ENCODE measurements around the gene ARFIP1.

DNA sequence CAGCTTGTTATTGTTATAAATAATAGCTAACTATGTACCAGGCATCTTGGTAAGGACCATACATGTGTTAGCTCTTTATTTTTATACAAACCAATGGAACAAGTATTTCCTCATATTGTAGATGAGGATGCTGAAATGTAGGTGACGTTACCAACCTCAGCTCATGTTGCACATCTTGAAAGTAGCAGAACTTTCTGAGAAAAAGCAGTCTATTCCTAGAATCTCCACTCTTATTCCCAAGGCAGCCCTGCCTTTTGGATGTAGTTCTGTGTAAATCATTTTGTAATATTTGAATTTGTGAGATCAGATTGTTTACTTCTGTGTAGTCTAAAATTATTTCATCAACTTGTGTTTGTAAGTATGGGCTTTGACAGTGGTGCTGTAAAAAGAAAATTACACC lies 161.7 kb downstream of the ARFIP1 start:
- TF ChIP-seq, protein P1, sequence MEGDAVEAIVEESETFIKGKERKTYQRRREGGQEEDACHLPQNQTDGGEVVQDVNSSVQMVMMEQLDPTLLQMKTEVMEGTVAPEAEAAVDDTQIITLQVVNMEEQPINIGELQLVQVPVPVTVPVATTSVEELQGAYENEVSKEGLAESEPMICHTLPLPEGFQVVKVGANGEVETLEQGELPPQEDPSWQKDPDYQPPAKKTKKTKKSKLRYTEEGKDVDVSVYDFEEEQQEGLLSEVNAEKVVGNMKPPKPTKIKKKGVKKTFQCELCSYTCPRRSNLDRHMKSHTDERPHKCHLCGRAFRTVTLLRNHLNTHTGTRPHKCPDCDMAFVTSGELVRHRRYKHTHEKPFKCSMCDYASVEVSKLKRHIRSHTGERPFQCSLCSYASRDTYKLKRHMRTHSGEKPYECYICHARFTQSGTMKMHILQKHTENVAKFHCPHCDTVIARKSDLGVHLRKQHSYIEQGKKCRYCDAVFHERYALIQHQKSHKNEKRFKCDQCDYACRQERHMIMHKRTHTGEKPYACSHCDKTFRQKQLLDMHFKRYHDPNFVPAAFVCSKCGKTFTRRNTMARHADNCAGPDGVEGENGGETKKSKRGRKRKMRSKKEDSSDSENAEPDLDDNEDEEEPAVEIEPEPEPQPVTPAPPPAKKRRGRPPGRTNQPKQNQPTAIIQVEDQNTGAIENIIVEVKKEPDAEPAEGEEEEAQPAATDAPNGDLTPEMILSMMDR (conservative IDR thresholded peaks at IDR 0.05), result no peak
- no peak for TF ChIP-seq ZFX (IDR thresholded peaks at IDR 0.05)

All from C4-2B (cell line).